HCT116 (cell line): Measurements from ENCODE around the gene USF1. TPM values are rescaled to one million over a fixed set of nuclear protein-coding genes. Genes with fewer than 3 reads are reported as not detected.

Experiments used
- ATAC-seq: fragments of 200-7000 bp; cut with Tn5 transposase; 2 replicates; pipeline ENCODE4 v1.9.1; 2020; ENCODE audit warnings: mild to moderate bottlenecking, moderate library complexity
- BruUV-seq: library from RNA; stranded (reverse); fragments of 400-500 nt; replicated peaks from 2 replicates; lab custom pipeline; 2021; lab: Mats Ljungman, UMichigan
- CTCF ChIA-PET: fragments of 300-600 bp; sonication (Branson Sonifier 250); formaldehyde crosslinking; loops from one replicate; lab custom pipeline; 2021; ENCODE audit warnings: antibody characterized with exemption; lab: Charles Lee
- POLR2A ChIA-PET: fragments of 300-600, 350-600 bp; sonication (Branson Sonifier 250); formaldehyde crosslinking; loops from one replicate; lab custom pipeline; 2021; ENCODE audit warnings: antibody characterized with exemption; lab: Charles Lee
- RAD21 ChIA-PET, 2 experiments: fragments of 300-600 bp; sonication (Branson Sonifier 250); formaldehyde crosslinking; loops; one replicate each; lab custom pipeline; 2023; ENCODE audit warnings: low total read pairs in 2 of 2; ENCODE audit not compliant: uncharacterized antibody in 2 of 2, unreplicated experiment in 2 of 2, low non-redundant PET in 1 of 2; lab: Charles Lee
- DNase-seq: peaks from one replicate; pipeline ENCODE4 v3.0.0-alpha.2; 2010; ENCODE audit warnings: low read depth, low spot score
- H2AFZ ChIP-seq: fragments of 200-600 bp; shearing (Covaris generic), sonication (generic); 2 replicates; pipeline ENCODE4 v1.6.1; 2017; ENCODE audit warnings: low read depth, mixed run types, mixed read lengths, antibody characterized with exemption, low read length; ENCODE audit not compliant: poor library complexity, severe bottlenecking
- H3K27ac ChIP-seq: 2 replicates; pipeline ENCODE4 v1.5.1; 2012; ENCODE audit warnings: low read depth, low read length
- H3K27me3 ChIP-seq: fragments of 200-600 bp; sonication (generic); 2 replicates; pipeline ENCODE4 v1.6.1; 2016; ENCODE audit warnings: mixed run types, low read length, mixed read lengths; ENCODE audit not compliant: insufficient read depth
- H3K36me3 ChIP-seq, 2 experiments: fragments of 200-500 bp in 1 of 2; fragments of 200-600 bp in 1 of 2; sonication (Bioruptor generic) in 1 of 2; sonication (generic) in 1 of 2; 2 replicates each; pipeline versions ENCODE4 v1.5.1 to v1.6.1; 2014 to 2016; ENCODE audit warnings: low read length in 2 of 2, inconsistent platforms in 1 of 2, mixed read lengths in 1 of 2, mixed run types in 1 of 2; ENCODE audit not compliant: insufficient read depth in 2 of 2, control insufficient read depth in 1 of 2
- H3K4me1 ChIP-seq, 2 experiments: fragments of 200-600 bp in 1 of 2; sonication (generic) in 1 of 2; 2 replicates each; pipeline versions ENCODE4 v1.5.1 to v1.6.1; 2012 to 2017; ENCODE audit warnings: low read length in 2 of 2, inconsistent platforms in 1 of 2, mild to moderate bottlenecking in 1 of 2, mixed read lengths in 1 of 2, mixed run types in 1 of 2, moderate library complexity in 1 of 2; ENCODE audit not compliant: insufficient read depth in 2 of 2, control insufficient read depth in 1 of 2
- H3K4me2 ChIP-seq: fragments of 200-600 bp; sonication (generic); 2 replicates; pipeline ENCODE4 v1.6.1; 2017; ENCODE audit warnings: mixed run types, low read length, mixed read lengths
- H3K4me3 ChIP-seq, 2 experiments: fragments of 200-600 bp in 1 of 2; sonication (generic) in 1 of 2; replicated peaks in 1 of 2; 2 replicates each; pipeline ENCODE4 v1.5.1; 2011 to 2016; ENCODE audit warnings: low read length in 2 of 2, control low read depth in 1 of 2, low read depth in 1 of 2, mild to moderate bottlenecking in 1 of 2, mixed read lengths in 1 of 2, mixed run types in 1 of 2
- H3K79me2 ChIP-seq: fragments of 200-600 bp; sonication (generic); 2 replicates; pipeline ENCODE4 v1.6.1; 2017; ENCODE audit warnings: mild to moderate bottlenecking, mixed run types, low read length, moderate library complexity, mixed read lengths; ENCODE audit not compliant: insufficient read depth
- H3K9ac ChIP-seq: fragments of 200-600 bp; sonication (generic); 2 replicates; pipeline ENCODE4 v1.6.1; 2016; ENCODE audit warnings: low read length, mixed read lengths
- H3K9me2 ChIP-seq: fragments of 200-600 bp; sonication (generic), shearing (Covaris generic); 2 replicates; pipeline ENCODE4 v1.6.1; 2017; ENCODE audit warnings: mixed run types, mild to moderate bottlenecking, moderate library complexity; ENCODE audit not compliant: insufficient read depth
- H3K9me3 ChIP-seq, 2 experiments: fragments of 200-500 bp in 1 of 2; fragments of 200-600 bp in 1 of 2; sonication (Bioruptor generic) in 1 of 2; sonication (generic) in 1 of 2; 2 replicates each; pipeline ENCODE4 v1.6.1; 2014 to 2017; ENCODE audit warnings: low read length in 2 of 2, mixed read lengths in 2 of 2, inconsistent platforms in 1 of 2, low read depth in 1 of 2, mild to moderate bottlenecking in 1 of 2, mixed run types in 1 of 2, moderate library complexity in 1 of 2; ENCODE audit not compliant: control insufficient read depth in 1 of 2, insufficient read depth in 1 of 2
- H4K20me1 ChIP-seq: fragments of 200-600 bp; sonication (generic), shearing (Covaris generic); 2 replicates; pipeline ENCODE4 v1.6.1; 2017; ENCODE audit warnings: mixed run types, mild to moderate bottlenecking, moderate library complexity; ENCODE audit not compliant: insufficient read depth
- CEBPB ChIP-seq: IDR thresholded peaks from 2 replicates; pipeline ENCODE4 v1.6.1; 2012; ENCODE audit warnings: low read depth
- ELF1 ChIP-seq: IDR thresholded peaks from 2 replicates; pipeline ENCODE4 v1.6.1; 2012; ENCODE audit warnings: low read depth, borderline replicate concordance
- EZH2 ChIP-seq: fragments of 200-600 bp; sonication (generic); IDR thresholded peaks from 2 replicates; pipeline ENCODE4 v1.6.1; 2017; ENCODE audit warnings: antibody characterized with exemption, mixed run types
- EZH2phosphoT487 ChIP-seq: fragments of 200-600 bp; IDR thresholded peaks from 2 replicates; pipeline ENCODE4 v1.6.1; 2018; ENCODE audit warnings: antibody characterized with exemption, borderline replicate concordance
- JUND ChIP-seq: IDR thresholded peaks from 2 replicates; pipeline ENCODE4 v1.6.1; 2012
- POLR2A ChIP-seq: IDR thresholded peaks from 2 replicates; pipeline ENCODE4 v1.7.0; 2011; ENCODE audit warnings: borderline replicate concordance; ENCODE audit not compliant: insufficient read depth, insufficient read length; ENCODE audit errors: extremely low read depth
- POLR2AphosphoS5 ChIP-seq: IDR thresholded peaks from 2 replicates; pipeline ENCODE4 v1.6.1; 2011; ENCODE audit warnings: mild to moderate bottlenecking, low read depth, low read length, moderate library complexity
- RAD21 ChIP-seq: IDR thresholded peaks from 2 replicates; pipeline ENCODE4 v1.6.1; 2012; ENCODE audit warnings: low read depth, mild to moderate bottlenecking
- SP1 ChIP-seq: IDR thresholded peaks from 2 replicates; pipeline ENCODE4 v1.6.1; 2012; ENCODE audit warnings: low read depth
- TCF7L2 ChIP-seq: IDR thresholded peaks from 2 replicates; pipeline ENCODE4 v1.7.0; 2011; ENCODE audit warnings: borderline replicate concordance, inconsistent platforms; ENCODE audit not compliant: insufficient read depth, insufficient read length; ENCODE audit errors: extremely low read depth
- YY1 ChIP-seq: IDR thresholded peaks from 2 replicates; pipeline ENCODE4 v1.6.1; 2011; ENCODE audit warnings: low read length, low read depth, moderate library complexity, mild to moderate bottlenecking; ENCODE audit not compliant: insufficient replicate concordance; ENCODE audit errors: extremely low read depth
- intact Hi-C: fragments of 100-400 bp; cut with micrococcal nuclease; formaldehyde crosslinking; loops from 2 replicates; pipeline ENCODE4 v1.10.0; 2022
- total RNA-seq: library from RNA; stranded (reverse); gene quantifications from one replicate; pipeline ENCODE4 v1.2.1, GENCODE V29; 2021; ENCODE audit not compliant: unreplicated experiment
- TF ChIP-seq, protein P1 (sequence below): IDR thresholded peaks from 2 replicates; pipeline ENCODE4 v1.6.1; 2011; ENCODE audit warnings: mild to moderate bottlenecking, low read length, moderate library complexity; ENCODE audit not compliant: insufficient replicate concordance; ENCODE audit errors: extremely low read depth
- TF ChIP-seq, protein P2 (sequence below): IDR thresholded peaks from 2 replicates; pipeline ENCODE4 v1.6.1; 2012
- TF ChIP-seq, protein P3 (sequence below), 3 experiments: fragments of 200-600 bp in 1 of 3; sonication (generic) in 1 of 3; IDR thresholded peaks in 2 of 3; conservative IDR thresholded peaks in 1 of 3; 2 replicates each; pipeline ENCODE4 v1.5.1; 2012 to 2017; ENCODE audit warnings: low read depth in 2 of 3, low read length in 2 of 3, antibody characterized with exemption in 1 of 3, borderline replicate concordance in 1 of 3, control low read depth in 1 of 3, mild to moderate bottlenecking in 1 of 3, mixed read lengths in 1 of 3, mixed run types in 1 of 3, moderate library complexity in 1 of 3; ENCODE audit not compliant: insufficient read depth in 1 of 3

The USF1 gene
- total RNA-seq, 1 experiment from 2014 or later: 48.0 TPM

DNA sequence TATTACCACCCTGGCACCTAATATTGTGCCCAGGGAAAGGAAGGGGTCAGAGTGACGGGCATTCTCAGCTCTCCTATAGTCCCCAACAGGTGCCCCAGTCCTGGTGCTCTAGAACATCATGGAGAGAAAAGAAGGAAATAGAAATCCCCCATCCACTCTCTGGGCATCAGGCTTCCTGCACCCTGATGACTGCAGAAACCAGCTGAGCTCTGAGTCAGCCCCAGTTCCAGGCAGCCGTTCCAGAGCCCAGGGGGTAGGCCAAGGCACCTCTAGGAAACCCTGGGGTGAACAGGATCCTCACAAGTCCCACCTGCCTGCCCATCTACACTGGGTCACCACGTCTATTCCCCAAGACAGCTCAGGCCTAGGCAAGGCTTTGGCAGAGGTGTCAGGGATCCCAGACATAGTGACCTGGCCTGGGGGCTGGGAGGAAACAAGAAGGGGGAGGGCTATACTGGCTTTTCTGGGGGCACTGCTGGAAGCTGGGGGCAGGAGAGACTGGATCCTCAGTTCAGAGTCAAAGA is 42.9 kb upstream of the USF1 start:
- ATAC-seq: no peak
- Histone ChIP-seq H3K4me2 (peak overlapping the region; percentile 30), H2AFZ (no peak overlapping the region), H3K9me2 (no peaks in the 10 kb centered on the region), H3K79me2 (no peaks in the 10 kb centered on the region), H3K4me1 (peaks cover 29 to 85% of the 10 kb centered on the region in 2 experiments), H3K36me3 (no peaks in the 10 kb centered on the region), H4K20me1 (no peaks in the 10 kb centered on the region), H3K4me3 (no peak overlapping the region)
- DNase-seq: no peak
- ChIA-PET CTCF (no interaction called here), POLR2A (interaction anchor here (1.2 kb wide), 1 partner anchor 67 kb away, joined by 3 read pairs; the partner anchor contains the start of gene F11R), RAD21 (no interaction called here)
- BruUV-seq: no TSS peak
- TF ChIP-seq, protein P1, sequence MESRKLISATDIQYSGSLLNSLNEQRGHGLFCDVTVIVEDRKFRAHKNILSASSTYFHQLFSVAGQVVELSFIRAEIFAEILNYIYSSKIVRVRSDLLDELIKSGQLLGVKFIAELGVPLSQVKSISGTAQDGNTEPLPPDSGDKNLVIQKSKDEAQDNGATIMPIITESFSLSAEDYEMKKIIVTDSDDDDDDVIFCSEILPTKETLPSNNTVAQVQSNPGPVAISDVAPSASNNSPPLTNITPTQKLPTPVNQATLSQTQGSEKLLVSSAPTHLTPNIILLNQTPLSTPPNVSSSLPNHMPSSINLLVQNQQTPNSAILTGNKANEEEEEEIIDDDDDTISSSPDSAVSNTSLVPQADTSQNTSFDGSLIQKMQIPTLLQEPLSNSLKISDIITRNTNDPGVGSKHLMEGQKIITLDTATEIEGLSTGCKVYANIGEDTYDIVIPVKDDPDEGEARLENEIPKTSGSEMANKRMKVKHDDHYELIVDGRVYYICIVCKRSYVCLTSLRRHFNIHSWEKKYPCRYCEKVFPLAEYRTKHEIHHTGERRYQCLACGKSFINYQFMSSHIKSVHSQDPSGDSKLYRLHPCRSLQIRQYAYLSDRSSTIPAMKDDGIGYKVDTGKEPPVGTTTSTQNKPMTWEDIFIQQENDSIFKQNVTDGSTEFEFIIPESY: no peak
- TF ChIP-seq TCF7L2: no peak
- no peak for TF ChIP-seq POLR2AphosphoS5
- TF ChIP-seq RAD21: no peak
- TF ChIP-seq, protein P2, sequence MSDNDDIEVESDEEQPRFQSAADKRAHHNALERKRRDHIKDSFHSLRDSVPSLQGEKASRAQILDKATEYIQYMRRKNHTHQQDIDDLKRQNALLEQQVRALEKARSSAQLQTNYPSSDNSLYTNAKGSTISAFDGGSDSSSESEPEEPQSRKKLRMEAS: no peak
- TF ChIP-seq EZH2: no peak
- no peak for TF ChIP-seq SP1
- TF ChIP-seq CEBPB: no peak
- TF ChIP-seq YY1: no peak
- TF ChIP-seq EZH2phosphoT487: no peak
- no peak for TF ChIP-seq JUND
- TF ChIP-seq ELF1: no peak
- no peak for TF ChIP-seq POLR2A
- TF ChIP-seq, protein P3, sequence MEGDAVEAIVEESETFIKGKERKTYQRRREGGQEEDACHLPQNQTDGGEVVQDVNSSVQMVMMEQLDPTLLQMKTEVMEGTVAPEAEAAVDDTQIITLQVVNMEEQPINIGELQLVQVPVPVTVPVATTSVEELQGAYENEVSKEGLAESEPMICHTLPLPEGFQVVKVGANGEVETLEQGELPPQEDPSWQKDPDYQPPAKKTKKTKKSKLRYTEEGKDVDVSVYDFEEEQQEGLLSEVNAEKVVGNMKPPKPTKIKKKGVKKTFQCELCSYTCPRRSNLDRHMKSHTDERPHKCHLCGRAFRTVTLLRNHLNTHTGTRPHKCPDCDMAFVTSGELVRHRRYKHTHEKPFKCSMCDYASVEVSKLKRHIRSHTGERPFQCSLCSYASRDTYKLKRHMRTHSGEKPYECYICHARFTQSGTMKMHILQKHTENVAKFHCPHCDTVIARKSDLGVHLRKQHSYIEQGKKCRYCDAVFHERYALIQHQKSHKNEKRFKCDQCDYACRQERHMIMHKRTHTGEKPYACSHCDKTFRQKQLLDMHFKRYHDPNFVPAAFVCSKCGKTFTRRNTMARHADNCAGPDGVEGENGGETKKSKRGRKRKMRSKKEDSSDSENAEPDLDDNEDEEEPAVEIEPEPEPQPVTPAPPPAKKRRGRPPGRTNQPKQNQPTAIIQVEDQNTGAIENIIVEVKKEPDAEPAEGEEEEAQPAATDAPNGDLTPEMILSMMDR (IDR thresholded peaks at IDR 0.05 in 2 of 3, conservative IDR thresholded peaks at IDR 0.05 in 1 of 3; ENCODE audit: borderline replicate concordance in 1 of 3, insufficient read depth in 1 of 3, low read depth in 2 of 3, low read length in 2 of 3): no peak
- TF ChIP-seq, all 23 proteins: peak for 0
- intact Hi-C loops: no loop called here
- 0 out of 2 replicates have a peak overlapping the region, but pooled peaks have one; percentile 2 for H3K9ac ChIP-seq
- H3K9me3 ChIP-seq: no peaks in the 10 kb centered on the region
- H3K27ac ChIP-seq: no peak overlapping the region
- no peaks in the 10 kb centered on the region for H3K27me3 ChIP-seq
